H1 (cell line): ENCODE data around the gene ILKAP. TPM values are rescaled to one million over a fixed set of nuclear protein-coding genes. Genes with fewer than 3 reads are reported as not detected.
A peak's percentile ranks its signal among the peaks of the same experiment; 100 is the strongest.

Source experiments
- CTCF ChIA-PET: fragments of 300-600 bp; sonication (Branson Sonifier 250); formaldehyde crosslinking; loops from one replicate; lab custom pipeline; 2021; ENCODE audit not compliant: partially characterized antibody; lab: Charles Lee
- POLR2A ChIA-PET: fragments of 300-600 bp; sonication (Branson Sonifier 250); formaldehyde crosslinking; loops from one replicate; lab custom pipeline; 2021; ENCODE audit warnings: inconsistent platforms; ENCODE audit not compliant: partially characterized antibody; lab: Charles Lee
- DNase-seq, 2 experiments: peaks; one replicate each; pipeline versions ENCODE4 v3.0.0 to v3.0.0-alpha.2; 2010 to 2022; ENCODE audit warnings: low spot score in 2 of 2, low read depth in 1 of 2, mixed read lengths in 1 of 2
- FAIRE-seq: peaks from 2 replicates; lab custom pipeline; 2011; peaks lifted over from hg19 to GRCh38; lab: Jason Lieb, UNC
- H2AFZ ChIP-seq: 2 replicates; pipeline ENCODE4 v1.8.1; 2012; ENCODE audit warnings: low read length, inconsistent platforms
- H2AK5ac ChIP-seq: 2 replicates; pipeline ENCODE4 v1.6.1; 2013; ENCODE audit warnings: low read depth, low read length
- H2BK120ac ChIP-seq: replicated peaks from 2 replicates; pipeline ENCODE3; 2013; ENCODE audit warnings: low read depth, low read length, inconsistent platforms
- H2BK12ac ChIP-seq: 2 replicates; pipeline ENCODE4 v1.6.1; 2013; ENCODE audit warnings: low read depth, low read length
- H2BK15ac ChIP-seq: 2 replicates; pipeline ENCODE4 v1.6.1; 2013; ENCODE audit warnings: low read length
- H2BK20ac ChIP-seq: 2 replicates; pipeline ENCODE4 v1.6.1; 2013; ENCODE audit warnings: low read length
- H2BK5ac ChIP-seq: 2 replicates; pipeline ENCODE4 v1.6.1; 2013; ENCODE audit warnings: low read depth, low read length
- H3K14ac ChIP-seq: 2 replicates; pipeline ENCODE4 v1.6.1; 2013; ENCODE audit warnings: inconsistent platforms; ENCODE audit not compliant: insufficient read length
- H3K18ac ChIP-seq: 2 replicates; pipeline ENCODE4 v1.6.1; 2013; ENCODE audit warnings: low read length; ENCODE audit errors: extremely low read depth
- H3K23ac ChIP-seq: 2 replicates; pipeline ENCODE4 v1.6.1; 2013; ENCODE audit warnings: inconsistent platforms; ENCODE audit not compliant: insufficient read length
- H3K23me2 ChIP-seq: 2 replicates; pipeline ENCODE4 v1.6.1; 2013; ENCODE audit warnings: low read depth, low read length
- H3K27ac ChIP-seq: 2 replicates; pipeline ENCODE4 v1.6.1; 2011; ENCODE audit warnings: low read depth, low read length, inconsistent platforms
- H3K27me3 ChIP-seq, 4 experiments: replicated peaks in 1 of 4; 1 replicate in 1 of 4; 2 replicates in 3 of 4; pipeline versions ENCODE4 v1.6.1 to v1.8.1; 2011 to 2013; ENCODE audit warnings: low read length in 3 of 4, mild to moderate bottlenecking in 3 of 4, inconsistent platforms in 2 of 4, mixed read lengths in 2 of 4, moderate library complexity in 1 of 4; ENCODE audit not compliant: control insufficient read depth in 3 of 4, insufficient read depth in 3 of 4; ENCODE audit errors: extremely low read depth in 1 of 4
- H3K36me3 ChIP-seq, 4 experiments: 2 replicates each; pipeline versions ENCODE4 v1.6.1 to v1.8.1; 2011 to 2013; ENCODE audit warnings: mild to moderate bottlenecking in 4 of 4, low read length in 3 of 4, moderate library complexity in 2 of 4, control low read depth in 1 of 4, inconsistent platforms in 1 of 4; ENCODE audit not compliant: insufficient read depth in 4 of 4, control insufficient read depth in 2 of 4
- H3K4ac ChIP-seq: replicated peaks from 2 replicates; pipeline ENCODE3; 2013; ENCODE audit warnings: low read length, low read depth, mixed read lengths, inconsistent platforms; ENCODE audit not compliant: insufficient read length
- H3K4me1 ChIP-seq, 4 experiments: replicated peaks in 1 of 4; 1 replicate in 1 of 4; 2 replicates in 3 of 4; pipeline versions ENCODE4 v1.6.1 to v1.8.1; 2011 to 2013; ENCODE audit warnings: low read length in 3 of 4, inconsistent platforms in 2 of 4, mixed read lengths in 1 of 4; ENCODE audit not compliant: insufficient read depth in 4 of 4, control insufficient read depth in 3 of 4
- H3K4me2 ChIP-seq, 2 experiments: 2 replicates each; pipeline versions ENCODE4 v1.6.1 to v1.8.1; 2011 to 2013; ENCODE audit warnings: low read depth in 2 of 2, low read length in 2 of 2, control low read depth in 1 of 2, inconsistent platforms in 1 of 2, mild to moderate bottlenecking in 1 of 2; ENCODE audit not compliant: insufficient read depth in 1 of 2
- H3K4me3 ChIP-seq, 4 experiments: fragments of 200-600, 300-600 bp in 1 of 4; sonication (generic), shearing (Covaris generic), sonication (Bioruptor Twin) in 1 of 4; 2 replicates each; pipeline versions ENCODE4 v1.5.1 to v1.8.1; 2011 to 2016; ENCODE audit warnings: low read length in 4 of 4, low read depth in 3 of 4, control low read depth in 2 of 4, inconsistent platforms in 2 of 4, mild to moderate bottlenecking in 2 of 4, mixed read lengths in 1 of 4, moderate library complexity in 1 of 4; ENCODE audit not compliant: insufficient read depth in 2 of 4; ENCODE audit errors: extremely low read depth in 1 of 4
- H3K56ac ChIP-seq: replicated peaks from 2 replicates; pipeline ENCODE3; 2013; ENCODE audit warnings: low read depth, mild to moderate bottlenecking, mixed read lengths, low read length, inconsistent platforms; ENCODE audit not compliant: insufficient read length
- H3K79me1 ChIP-seq: 2 replicates; pipeline ENCODE4 v1.6.1; 2013; ENCODE audit warnings: low read depth, low read length, control low read depth
- H3K79me2 ChIP-seq, 2 experiments: 2 replicates each; pipeline versions ENCODE4 v1.6.1 to v1.8.1; 2012 to 2013; ENCODE audit warnings: low read length in 2 of 2, mild to moderate bottlenecking in 2 of 2, inconsistent platforms in 1 of 2; ENCODE audit not compliant: insufficient read depth in 2 of 2, control insufficient read depth in 1 of 2
- H3K9ac ChIP-seq, 4 experiments: replicated peaks in 1 of 4; 1 replicate in 1 of 4; 2 replicates in 3 of 4; pipeline versions ENCODE4 v1.6.1 to v1.8.1; 2011 to 2013; ENCODE audit warnings: low read depth in 3 of 4, low read length in 3 of 4, control low read depth in 2 of 4, mild to moderate bottlenecking in 2 of 4, moderate library complexity in 2 of 4, inconsistent platforms in 1 of 4; ENCODE audit errors: extremely low read depth in 1 of 4
- H3K9me3 ChIP-seq, 2 experiments: 2 replicates each; pipeline versions ENCODE4 v1.6.1 to v1.8.1; 2012 to 2013; ENCODE audit warnings: mild to moderate bottlenecking in 2 of 2, moderate library complexity in 2 of 2, control low read depth in 1 of 2, inconsistent platforms in 1 of 2, low read depth in 1 of 2, low read length in 1 of 2, mixed read lengths in 1 of 2; ENCODE audit not compliant: insufficient read depth in 2 of 2
- H4K20me1 ChIP-seq, 2 experiments: replicated peaks in 1 of 2; 2 replicates each; pipeline versions ENCODE3 to v1.8.1; 2011 to 2013; ENCODE audit warnings: inconsistent platforms in 2 of 2, low read length in 2 of 2, mild to moderate bottlenecking in 1 of 2; ENCODE audit not compliant: insufficient read depth in 2 of 2, control insufficient read depth in 1 of 2
- H4K5ac ChIP-seq: 2 replicates; pipeline ENCODE4 v1.6.1; 2013; ENCODE audit warnings: low read length, low read depth, mixed read lengths, inconsistent platforms; ENCODE audit not compliant: insufficient read length
- H4K8ac ChIP-seq: 2 replicates; pipeline ENCODE4 v1.8.0; 2013; ENCODE audit warnings: mild to moderate bottlenecking, moderate library complexity, low read length, inconsistent platforms; ENCODE audit not compliant: insufficient read depth; ENCODE audit errors: extremely low read depth
- H4K91ac ChIP-seq: replicated peaks from 2 replicates; pipeline ENCODE3; 2013; ENCODE audit warnings: low read length, mixed read lengths, inconsistent platforms; ENCODE audit not compliant: insufficient read length
- HDAC2 ChIP-seq, 2 experiments: fragments of 300-600 bp in 1 of 2; sonication (generic) in 1 of 2; IDR thresholded peaks; 2 replicates each; pipeline ENCODE4 v1.6.1; 2011 to 2012; ENCODE audit warnings: low read depth in 2 of 2, low read length in 2 of 2, mild to moderate bottlenecking in 2 of 2, moderate library complexity in 2 of 2, borderline replicate concordance in 1 of 2, inconsistent platforms in 1 of 2
- SIN3A ChIP-seq, 2 experiments: IDR thresholded peaks in 1 of 2; conservative IDR thresholded peaks in 1 of 2; 2 replicates each; pipeline ENCODE4 v1.6.1; 2011 to 2012; ENCODE audit warnings: low read length in 2 of 2, improper control_type of control experiment in 1 of 2, low read depth in 1 of 2, mild to moderate bottlenecking in 1 of 2
- SUZ12 ChIP-seq: fragments of 200-600 bp; sonication (generic); IDR thresholded peaks from 2 replicates; pipeline ENCODE4 v1.6.1; 2012; ENCODE audit warnings: mild to moderate bottlenecking, inconsistent platforms, low read length, moderate library complexity, mixed read lengths
- WGBS, 2 experiments: shearing (Covaris generic) in 1 of 2; methylation state at CpG; one replicate each; pipeline versions ENCODE4 v1.1.6 to v1.1.7; 2013 to 2015; ENCODE audit warnings: low lambda C conversion rate in 2 of 2, mixed read lengths in 2 of 2, inconsistent platforms in 1 of 2, low coverage in 1 of 2, missing lambda C conversion rate in 1 of 2; ENCODE audit not compliant: insufficient replicate concordance in 2 of 2, insufficient coverage in 1 of 2, insufficient read length in 1 of 2; ENCODE audit errors: extremely low coverage in 1 of 2, missing lambda C conversion rate in 1 of 2; 5-methylcytosine and 5-hydroxymethylcytosine counted together
- polyA plus RNA-seq, 7 experiments: library from polyadenylated mRNA; depleted of rRNA in 3 of 7; stranded (reverse) in 5 of 7; unstranded in 2 of 7; fragments of >200 nt in 5 of 7; fragments of 200-250 nt in 2 of 7; gene quantifications; 1 replicate in 5 of 7; 2 replicates in 1 of 7; 4 replicates in 1 of 7; pipeline versions ENCODE4 v1.2.1 to v1.2.3, GENCODE V29; 2011 to 2013; ENCODE audit warnings: missing spikeins in 2 of 7, mixed read lengths in 2 of 7
- total RNA-seq: library from RNA; stranded (reverse); fragmentation: NEBNext Ultra II Directional; extraction: Animal tissue kit (Norgen Biotek cat#: 25700); gene quantifications from 2 replicates; pipeline ENCODE4 v1.2.1, GENCODE V29; 2021

Gene ILKAP
- total and polyA plus RNA-seq, 2 of the 8 experiments (the other 6 are each of a cell fraction or from before 2014, with no cell fraction given) = 23.5 to 33.8 TPM

GRCh38 chr2:238159661-238160205, 43.8 kb downstream of the ILKAP start:
- peak overlapping the region; percentile 64 to 73 for H3K4me2 ChIP-seq
- peaks cover 21 to 62% (median 47%) of the 10 kb centered on the region in 4 experiments for H3K27me3 ChIP-seq
- H3K4me3 ChIP-seq = peak overlapping the region in 2 of 4 experiments; percentile 27 to 66; a peak in 5 of 8 replicates
- no peak overlapping the region for H2AFZ ChIP-seq
- no peak overlapping the region for H2BK12ac ChIP-seq
- no peak for TF ChIP-seq SIN3A (conservative IDR thresholded peaks at IDR 0.05 in 1 of 2, IDR thresholded peaks at IDR 0.05 in 1 of 2; ENCODE audit: low read depth in 1 of 2, low read length in 2 of 2)
- 0 out of 2 replicates have a peak, but pooled peaks have one; percentile 9 for TF ChIP-seq SUZ12
- 0 out of 4 replicates have a peak, but pooled peaks of 1 of the 2 experiments have one; percentile 10 for TF ChIP-seq HDAC2 (IDR thresholded peaks at IDR 0.05; ENCODE audit: borderline replicate concordance in 1 of 2, low read depth in 2 of 2, low read length in 2 of 2)
- no peak overlapping the region for H3K18ac ChIP-seq
- no peak overlapping the region for H2BK5ac ChIP-seq
- H3K79me2 ChIP-seq = no peaks in the 10 kb centered on the region
- no peak overlapping the region for H4K91ac ChIP-seq
- H3K4me1 ChIP-seq = peaks cover 0 to 21% (median 5%) of the 10 kb centered on the region in 4 experiments; a peak in 5 of 7 replicates
- DNase-seq (no peak), FAIRE-seq (no peak)
- H3K9ac ChIP-seq = no peak overlapping the region
- no peak overlapping the region for H4K5ac ChIP-seq
- H3K36me3 ChIP-seq = no peaks in the 10 kb centered on the region; a peak in 1 of 8 replicates
- no peak overlapping the region for H3K4ac ChIP-seq
- H3K79me1 ChIP-seq = no peaks in the 10 kb centered on the region
- H2BK20ac ChIP-seq = no peak overlapping the region
- H3K14ac ChIP-seq = no peak overlapping the region
- H4K20me1 ChIP-seq = peaks cover 0 to 4% of the 10 kb centered on the region in 2 experiments
- H2BK120ac ChIP-seq = no peak overlapping the region
- H4K8ac ChIP-seq = no peak overlapping the region; the same call in 1 of the 2 replicates
- ChIA-PET POLR2A (interaction anchor here (2.0 kb wide), 1 partner anchor 75 kb away, joined by 8 read pairs; no protein-coding TSS in a partner anchor), CTCF (interaction anchor here (0.8 to 2.3 kb wide), 17 partner anchors 8 to 179 kb away, joined by 3 to 15 read pairs (median 4); no protein-coding TSS in a partner anchor)
- H3K9me3 ChIP-seq = no peaks in the 10 kb centered on the region
- peaks cover 13% of the 10 kb centered on the region; the same call in 1 of the 2 replicates for H3K23me2 ChIP-seq
- no peak overlapping the region for H2AK5ac ChIP-seq
- no peak overlapping the region for H3K27ac ChIP-seq
- H2BK15ac ChIP-seq = no peak overlapping the region
- no peak overlapping the region for H3K56ac ChIP-seq
- WGBS, 2 experiments = 70% methylated on average over 9 of the region's 10 CpGs; no CpG with 5 or more reads in 1 of the 2 experiments
- no peak overlapping the region for H3K23ac ChIP-seq
